Activated gamma-delta T cell treated with Interleukin-2 at 50 U/mL for 16 hours (primary cell): ENCODE data around the gene DSE.

Source experiments
- DNase-seq: peaks from one replicate; pipeline ENCODE4 v3.0.0-alpha.2; 2020

The DSE gene

GRCh38 chr6:116491610-116492330 lies 121.0 kb downstream of the DSE start:
- DNase-seq = no peak

GRCh38 chr6:116492331-116493067 lies 121.8 kb downstream of the DSE start:
- no peak for DNase-seq
